Muscle of leg (tissue), 11 donors: ENCODE measurements around the gene EFCAB14. TPM values are rescaled to one million over a fixed set of nuclear protein-coding genes. Genes with fewer than 3 reads are reported as not detected.

ENCODE experiments used
- DNase-seq: peaks from one replicate; pipeline ENCODE4 v3.0.0; 2013
- H3K27ac ChIP-seq: one replicate; pipeline ENCODE4 v1.5.1; 2013; ENCODE audit warnings: mild to moderate bottlenecking, low read length, control low read depth
- H3K27me3 ChIP-seq: one replicate; pipeline ENCODE4 v1.6.1; 2013; ENCODE audit warnings: low read length; ENCODE audit not compliant: control insufficient read depth, insufficient read depth
- H3K36me3 ChIP-seq: one replicate; pipeline ENCODE4 v1.6.1; 2013; ENCODE audit warnings: low read length; ENCODE audit not compliant: control insufficient read depth, insufficient read depth
- H3K4me1 ChIP-seq: one replicate; pipeline ENCODE4 v1.6.1; 2013; ENCODE audit warnings: low read length; ENCODE audit not compliant: control insufficient read depth, insufficient read depth
- H3K4me3 ChIP-seq: one replicate; pipeline ENCODE4 v1.5.1; 2013; ENCODE audit warnings: low read length, control low read depth
- H3K9me3 ChIP-seq: replicated peaks from 2 replicates; pipeline ENCODE4 v1.6.1; 2013; ENCODE audit warnings: low read depth, low read length; ENCODE audit not compliant: control insufficient read depth
- WGBS: methylation state at CpG from one replicate; pipeline ENCODE4 v1.1.5; 2013; ENCODE audit warnings: missing lambda C conversion rate; ENCODE audit not compliant: insufficient coverage; 5-methylcytosine and 5-hydroxymethylcytosine counted together
- polyA plus RNA-seq, 8 donors: library from polyadenylated mRNA; unstranded; fragments of 120-200 nt; gene quantifications; one replicate each; pipeline versions ENCODE4 v1.2.1 to v1.2.3, GENCODE V29; 2013; ENCODE audit warnings: inconsistent platforms in 1 of 8, low replicate concordance in 1 of 8; ENCODE audit not compliant: insufficient read length in 8 of 8, insufficient read depth in 1 of 8
- total RNA-seq: library from RNA; stranded (reverse); fragments of 120-200 nt; gene quantifications from one replicate; pipeline ENCODE4 v1.2.4, GENCODE V29; 2013

Gene EFCAB14
- total and polyA plus RNA-seq, 9 donors, result 66.6 to 100 (median 89.8) TPM

DNA sequence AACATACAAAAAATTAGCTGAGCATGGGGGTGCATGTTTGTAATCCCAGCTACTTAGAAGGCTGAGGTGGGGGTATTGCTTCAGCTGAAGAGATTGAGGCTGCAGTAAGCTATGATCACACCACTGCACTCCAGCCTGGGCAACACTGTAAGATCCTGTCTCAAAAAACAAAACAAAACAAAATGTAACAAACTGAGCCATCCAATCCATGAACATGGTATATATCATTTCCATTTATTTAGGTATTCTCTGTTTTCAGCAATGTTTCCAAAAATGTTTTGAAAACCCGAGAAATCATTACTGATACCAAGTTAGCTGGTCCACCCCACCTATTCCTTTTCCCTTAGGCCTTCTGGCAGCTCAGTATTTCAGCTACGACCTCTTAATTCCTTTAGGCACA, 69.2 kb downstream of the EFCAB14 start:
- Histone ChIP-seq H3K9me3 (peaks cover 16% of the 10 kb centered on the region), H3K36me3 (peaks cover 32% of the 10 kb centered on the region), H3K27me3 (no peaks in the 10 kb centered on the region), H3K27ac (no peak overlapping the region), H3K4me3 (no peak overlapping the region), H3K4me1 (no peaks in the 10 kb centered on the region)
- WGBS, result 100% methylated on average over 1 of the region's 2 CpGs
- no peak for DNase-seq

DNA sequence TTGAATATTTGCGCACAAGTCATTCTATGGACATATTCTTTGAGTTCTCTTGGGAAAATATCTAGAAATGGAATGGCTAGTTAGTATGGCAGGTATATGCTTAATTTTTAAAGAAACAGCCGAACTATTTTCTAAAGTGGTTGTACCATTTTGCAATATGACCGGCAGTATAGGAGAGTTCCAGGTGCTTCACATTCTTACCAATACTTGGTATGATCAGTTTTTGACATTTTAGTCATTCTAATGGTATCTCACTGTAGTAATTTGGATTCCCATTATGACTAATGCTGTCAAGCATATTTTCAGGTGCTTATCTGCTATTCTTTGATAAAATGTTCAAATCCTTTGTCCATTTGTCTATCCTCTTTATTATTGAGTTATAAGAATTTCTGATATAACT, 71.3 kb downstream of the EFCAB14 start:
- DNase-seq, result no peak
- Histone ChIP-seq H3K9me3 (peaks cover 16% of the 10 kb centered on the region), H3K27me3 (no peaks in the 10 kb centered on the region), H3K4me1 (no peaks in the 10 kb centered on the region), H3K27ac (no peak overlapping the region), H3K36me3 (peaks cover 28% of the 10 kb centered on the region), H3K4me3 (no peak overlapping the region)
- WGBS, result 80% methylated on average over 1 of the region's 3 CpGs

DNA sequence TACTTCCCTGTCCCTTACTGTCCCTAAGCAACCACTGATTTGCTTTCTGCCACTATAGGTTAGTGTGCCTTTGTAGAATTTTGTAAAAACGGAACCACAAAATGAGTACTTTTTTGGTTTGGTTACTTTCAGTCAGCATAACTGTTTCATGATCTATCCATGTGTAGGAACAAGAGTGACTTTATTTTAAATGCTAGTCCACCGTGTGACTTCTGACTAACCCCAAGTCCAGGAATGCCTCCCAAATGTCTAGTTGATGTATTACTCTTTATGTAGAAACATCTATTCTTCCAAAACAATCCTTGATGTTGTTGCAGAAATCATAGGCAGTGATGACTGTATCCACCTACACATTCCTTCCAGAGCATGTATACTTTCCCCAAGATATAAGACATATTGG, 72.1 kb downstream of the EFCAB14 start:
- no peaks in the 10 kb centered on the region for H3K4me1 ChIP-seq
- H3K4me3 ChIP-seq, result no peak overlapping the region
- H3K27me3 ChIP-seq, result no peaks in the 10 kb centered on the region
- peaks cover 16% of the 10 kb centered on the region for H3K9me3 ChIP-seq
- H3K27ac ChIP-seq, result no peak overlapping the region
- H3K36me3 ChIP-seq, result peaks cover 27% of the 10 kb centered on the region
- DNase-seq, result no peak
- 100% methylated on average over 1 of the region's 2 CpGs for WGBS

DNA sequence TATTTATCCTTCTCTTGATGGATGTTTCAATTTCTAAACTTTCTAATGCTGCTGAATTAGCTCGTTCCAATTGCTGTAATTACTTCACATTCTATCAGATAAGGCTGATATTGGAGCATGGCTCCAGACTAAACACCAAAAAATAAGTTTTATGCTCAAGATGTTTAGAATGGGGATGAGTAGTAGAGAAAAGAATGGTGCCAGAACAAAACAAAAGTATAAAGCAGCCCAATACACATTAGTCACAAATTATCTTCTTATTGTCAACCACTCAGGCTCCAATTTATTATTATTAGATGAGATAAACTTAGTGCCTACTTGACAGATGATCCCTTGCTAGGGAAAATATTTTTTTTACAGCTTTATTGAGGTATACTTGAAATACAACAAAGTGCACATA, 72.6 kb downstream of the EFCAB14 start:
- Histone ChIP-seq H3K27ac (no peak overlapping the region), H3K27me3 (no peaks in the 10 kb centered on the region), H3K36me3 (peaks cover 32% of the 10 kb centered on the region), H3K9me3 (peaks cover 16% of the 10 kb centered on the region), H3K4me3 (no peak overlapping the region), H3K4me1 (no peaks in the 10 kb centered on the region)
- WGBS, result no CpG with 5 or more reads among the region's 1 CpG
- no peak for DNase-seq

DNA sequence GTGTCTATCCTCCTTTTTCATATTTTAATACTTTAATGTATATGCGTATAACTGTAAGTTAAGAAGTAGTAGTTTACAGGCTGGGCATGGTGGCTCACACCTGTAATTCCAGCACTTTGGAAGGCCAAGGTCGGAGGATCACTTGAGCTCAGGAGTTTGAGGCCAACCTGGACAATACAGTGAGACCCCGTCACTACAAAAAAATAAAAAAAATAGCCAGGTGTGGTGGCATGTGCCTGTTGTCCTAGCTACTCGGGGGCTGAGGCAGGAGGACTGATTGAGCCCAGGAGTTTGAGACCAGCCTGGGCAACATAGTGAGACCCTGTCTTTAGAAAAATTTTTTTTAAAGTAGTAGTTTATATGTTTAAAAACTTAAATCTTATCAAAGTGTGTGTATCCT, 73.1 kb downstream of the EFCAB14 start:
- Histone ChIP-seq H3K4me1 (no peaks in the 10 kb centered on the region), H3K9me3 (peaks cover 16% of the 10 kb centered on the region), H3K4me3 (no peak overlapping the region), H3K36me3 (peaks cover 33% of the 10 kb centered on the region), H3K27ac (no peak overlapping the region), H3K27me3 (no peaks in the 10 kb centered on the region)
- DNase-seq, result no peak
- WGBS, result 0% methylated on average over 1 of the region's 4 CpGs

DNA sequence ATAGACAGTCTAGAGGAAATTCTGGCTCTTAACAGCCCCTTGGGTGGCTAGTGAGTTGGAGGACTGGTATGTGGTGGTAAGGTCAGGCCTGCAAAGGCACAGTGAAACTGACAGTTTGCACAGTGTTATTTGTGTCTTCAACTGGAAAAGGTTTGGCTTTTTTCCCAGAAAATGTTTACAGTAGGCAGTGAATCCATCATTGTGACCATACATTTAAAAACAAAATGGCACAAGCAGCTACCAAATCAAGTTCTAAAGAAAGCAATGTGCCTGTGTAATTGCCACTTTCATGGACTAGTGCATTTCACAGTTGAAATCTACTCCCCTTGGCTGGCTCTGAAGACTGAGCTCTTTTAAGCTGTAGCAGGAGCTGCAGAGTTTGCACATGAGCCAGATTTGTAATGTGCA, 75.5 kb downstream of the EFCAB14 start:
- no peak overlapping the region for H3K4me3 ChIP-seq
- DNase-seq, result no peak
- no peaks in the 10 kb centered on the region for H3K4me1 ChIP-seq
- no peaks in the 10 kb centered on the region for H3K9me3 ChIP-seq
- H3K36me3 ChIP-seq, result peaks cover 29% of the 10 kb centered on the region
- H3K27me3 ChIP-seq, result no peaks in the 10 kb centered on the region
- H3K27ac ChIP-seq, result no peak overlapping the region

DNA sequence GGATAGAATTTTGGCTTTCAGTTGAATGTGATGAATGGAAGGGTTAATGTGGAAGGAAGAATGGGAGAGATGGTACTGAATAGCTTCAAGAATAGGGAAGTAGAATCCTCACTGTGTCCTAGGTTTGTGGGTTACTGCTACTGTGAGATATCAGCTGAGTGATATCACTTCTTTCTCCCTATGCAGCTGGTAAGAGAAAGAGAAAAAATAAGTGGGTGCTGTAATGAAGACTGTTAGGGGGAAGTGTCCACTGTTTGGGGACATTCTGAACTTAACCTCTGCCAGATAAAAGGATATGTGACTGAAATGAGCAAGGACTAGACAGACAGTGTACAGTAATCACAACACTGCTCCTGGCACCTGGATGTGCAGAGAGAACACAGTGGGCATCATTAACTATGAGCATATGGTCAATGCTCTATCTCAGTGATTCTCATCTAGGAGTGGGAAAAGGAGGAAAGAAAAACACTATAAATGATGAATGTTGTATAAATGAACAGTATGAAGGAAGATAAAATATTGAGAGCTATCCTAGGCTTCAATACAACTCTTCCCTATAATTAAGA, 76.7 kb downstream of the EFCAB14 start:
- no peaks in the 10 kb centered on the region for H3K9me3 ChIP-seq
- no peak for DNase-seq
- peaks cover 24% of the 10 kb centered on the region for H3K36me3 ChIP-seq
- H3K27ac ChIP-seq, result no peak overlapping the region
- no peaks in the 10 kb centered on the region for H3K27me3 ChIP-seq
- no peaks in the 10 kb centered on the region for H3K4me1 ChIP-seq
- H3K4me3 ChIP-seq, result no peak overlapping the region

DNA sequence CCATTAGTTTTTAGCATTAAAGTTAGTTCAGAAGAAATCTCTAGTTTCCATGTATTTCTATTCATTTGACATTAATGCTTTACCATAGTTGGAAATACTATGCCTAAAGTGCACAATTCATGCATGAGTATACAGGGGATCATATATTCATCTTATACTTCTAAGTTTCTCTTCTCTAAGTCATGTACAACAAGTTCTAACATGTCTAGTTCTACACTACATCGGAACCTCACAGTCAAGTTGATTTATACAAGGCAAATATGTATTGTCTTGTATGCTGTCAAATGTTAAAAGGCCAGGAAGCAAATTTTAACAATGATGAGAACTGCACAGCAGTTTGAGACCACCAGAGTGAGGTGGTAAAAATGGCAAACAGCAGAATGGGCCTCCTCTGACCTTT, 79.4 kb downstream of the EFCAB14 start:
- H3K27me3 ChIP-seq, result no peaks in the 10 kb centered on the region
- no peaks in the 10 kb centered on the region for H3K9me3 ChIP-seq
- no peak for DNase-seq
- WGBS, result no CpG with 5 or more reads among the region's 1 CpG
- no peak overlapping the region for H3K4me3 ChIP-seq
- no peaks in the 10 kb centered on the region for H3K4me1 ChIP-seq
- H3K36me3 ChIP-seq, result peaks cover 35% of the 10 kb centered on the region
- H3K27ac ChIP-seq, result no peak overlapping the region

DNA sequence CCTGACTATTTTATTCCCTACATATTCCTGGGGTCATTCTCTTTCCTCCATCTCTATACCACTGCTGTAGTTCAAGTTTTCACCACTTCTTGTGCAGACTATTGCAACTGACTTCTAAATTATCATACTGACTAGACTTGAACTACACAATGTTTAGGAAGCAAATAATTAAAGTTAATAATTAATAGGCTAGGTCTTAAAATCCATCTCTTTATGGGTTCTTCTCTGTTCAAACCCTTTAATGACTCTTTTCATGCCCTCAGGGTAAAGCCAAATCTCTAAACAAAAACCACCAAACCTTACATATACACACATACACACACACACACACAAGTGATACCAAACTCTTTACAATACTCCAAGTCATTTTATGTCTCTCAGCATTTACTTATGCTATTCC, 80.0 kb downstream of the EFCAB14 start:
- no peak overlapping the region for H3K27ac ChIP-seq
- H3K4me3 ChIP-seq, result no peak overlapping the region
- H3K9me3 ChIP-seq, result no peaks in the 10 kb centered on the region
- no peaks in the 10 kb centered on the region for H3K27me3 ChIP-seq
- no peaks in the 10 kb centered on the region for H3K4me1 ChIP-seq
- peaks cover 41% of the 10 kb centered on the region for H3K36me3 ChIP-seq
- DNase-seq, result no peak

DNA sequence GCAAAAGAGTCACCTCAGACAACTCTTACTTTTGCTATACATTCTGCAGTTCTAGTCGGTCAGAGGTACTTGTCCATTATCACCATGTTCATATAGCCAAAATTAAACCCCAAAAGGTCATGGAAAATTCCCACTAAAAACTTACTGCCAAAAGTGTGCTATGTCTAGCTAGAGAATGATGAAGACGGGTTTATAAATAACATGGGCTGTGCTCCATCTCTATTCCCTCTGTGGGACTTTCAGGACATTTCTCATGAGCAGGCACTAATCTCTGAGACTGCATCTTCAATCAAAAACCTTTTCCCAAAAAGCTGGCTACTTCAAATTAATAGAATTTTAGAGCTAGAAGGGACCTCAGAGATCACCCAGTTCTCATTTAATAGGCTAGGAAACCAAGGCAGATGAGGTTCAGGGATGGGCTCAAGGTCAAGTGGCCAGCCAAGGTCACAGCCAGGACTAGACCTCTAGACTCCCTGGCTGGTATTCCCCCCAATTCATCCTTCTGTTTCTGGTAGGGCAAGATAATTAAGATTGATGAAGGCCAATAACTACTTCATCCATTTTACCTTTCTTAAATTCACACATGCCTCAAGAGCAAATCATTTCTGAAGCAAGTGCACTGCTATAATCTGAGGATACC, 81.3 kb downstream of the EFCAB14 start:
- Histone ChIP-seq H3K4me1 (no peaks in the 10 kb centered on the region), H3K27ac (no peak overlapping the region), H3K4me3 (no peak overlapping the region), H3K36me3 (peaks cover 46% of the 10 kb centered on the region), H3K9me3 (no peaks in the 10 kb centered on the region), H3K27me3 (no peaks in the 10 kb centered on the region)
- no CpG with 5 or more reads among the region's 2 CpGs for WGBS
- peak; percentile 36 for DNase-seq

DNA sequence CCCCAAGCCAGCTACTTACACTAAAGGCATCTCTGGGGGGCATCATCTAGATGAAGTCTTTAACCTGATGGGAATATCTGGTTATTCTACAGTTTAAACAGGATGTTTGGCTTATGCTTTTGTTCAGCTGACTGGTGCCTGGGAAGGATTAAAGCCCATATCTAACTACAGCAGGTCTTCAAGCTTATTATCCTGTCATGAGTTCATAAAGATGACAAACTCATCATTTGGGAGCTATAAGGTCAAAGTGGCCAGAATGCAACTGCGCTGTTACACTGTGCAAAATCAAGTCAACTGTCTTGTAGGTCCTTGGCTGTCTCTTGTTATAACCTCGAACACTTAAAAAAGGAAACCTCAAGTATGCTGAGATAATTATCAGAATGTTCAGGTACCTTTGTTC, 83.7 kb downstream of the EFCAB14 start:
- H3K36me3 ChIP-seq, result peaks cover 48% of the 10 kb centered on the region
- no peaks in the 10 kb centered on the region for H3K4me1 ChIP-seq
- no peak overlapping the region for H3K4me3 ChIP-seq
- DNase-seq, result no peak
- H3K9me3 ChIP-seq, result no peaks in the 10 kb centered on the region
- 100% methylated on average over 1 of the region's 2 CpGs for WGBS
- no peaks in the 10 kb centered on the region for H3K27me3 ChIP-seq
- H3K27ac ChIP-seq, result no peak overlapping the region
